Fibroblast of skin of left biceps (primary cell): Measurements from ENCODE around the gene SRCAP.
"Not testable (repeated sequence)": the region's sequence is repeated elsewhere in the genome, so short reads cannot be mapped to it uniquely, and the experiment has no call there.

Experiments
- DNase-seq, 2 experiments: peaks; one replicate each; pipeline ENCODE4 v3.0.0-alpha.2; 2013; ENCODE audit warnings: low read depth in 2 of 2

SRCAP gene

GRCh38 chr16:30698139-30698815 lies 694 bp upstream of the SRCAP start:
- DNase-seq: peak; percentile 93 to 94

DNA sequence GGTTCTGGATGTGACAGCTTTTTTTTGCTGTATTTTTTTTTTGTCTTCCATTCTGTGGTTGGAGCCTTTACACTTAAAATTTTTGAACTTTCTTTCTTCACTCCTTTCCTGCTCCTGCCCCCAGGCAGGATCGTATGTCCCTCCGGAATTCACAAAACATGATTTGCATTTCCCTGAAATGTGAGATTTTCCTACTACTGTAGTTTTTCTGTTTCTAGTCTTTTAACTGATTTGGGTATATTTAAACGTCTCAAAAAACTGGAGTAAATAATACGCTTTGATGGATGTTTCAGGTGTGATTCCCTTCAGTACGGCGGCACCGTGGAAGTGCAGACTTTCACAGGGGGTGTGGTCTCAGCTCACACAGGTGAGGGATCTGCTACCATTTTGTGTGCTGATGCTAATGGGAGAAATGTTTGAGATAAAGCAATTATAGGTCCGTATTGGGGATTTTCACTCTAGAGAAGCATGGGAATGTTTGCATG lies 686 bp downstream of the SRCAP start:
- DNase-seq: no peak

DNA sequence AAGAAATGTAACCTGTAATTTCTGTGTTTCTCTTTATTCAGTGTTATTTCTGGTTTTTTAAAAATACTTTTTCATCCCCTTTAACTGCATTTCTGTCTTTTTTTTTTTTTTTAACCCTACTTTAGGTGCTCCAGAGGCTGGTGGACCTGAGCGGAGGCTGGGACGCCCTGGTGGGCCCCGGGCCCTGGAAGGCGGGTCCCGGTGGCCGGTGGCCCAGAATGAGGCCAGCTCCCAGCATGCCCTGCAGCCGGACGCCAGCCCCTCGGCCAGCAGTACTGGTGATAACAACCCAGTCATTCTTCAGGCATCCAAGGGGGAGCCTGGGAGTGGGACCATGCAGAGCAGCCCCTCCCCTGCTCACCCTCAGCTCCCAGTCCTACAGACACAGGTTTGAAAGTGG lies 1.5 kb downstream of the SRCAP start:
- DNase-seq: no peak

DNA sequence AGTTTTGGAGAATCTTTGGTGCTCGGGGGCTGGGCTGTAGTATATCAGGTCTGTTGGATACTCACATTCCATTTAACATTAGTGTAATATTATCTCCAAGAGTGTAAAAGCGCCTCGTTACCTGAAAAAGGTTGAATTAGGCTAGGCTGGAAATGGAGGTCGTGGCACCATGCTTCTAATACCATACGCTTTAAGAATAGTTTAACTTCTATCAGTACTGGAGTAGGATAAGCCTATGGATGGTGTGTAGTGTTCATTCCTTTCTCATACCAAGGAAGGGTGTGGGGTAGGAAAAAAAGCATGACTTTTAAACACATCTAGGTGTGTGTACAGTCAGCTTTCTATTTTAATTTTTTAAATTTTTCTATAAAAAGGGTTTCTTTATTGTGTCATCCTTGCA lies 2.0 kb downstream of the SRCAP start:
- no peak for DNase-seq

GRCh38 chr16:30703071-30703470 lies 4.1 kb downstream of the SRCAP start:
- DNase-seq: not testable (repeated sequence)

GRCh38 chr16:30703971-30704370 lies 5.0 kb downstream of the SRCAP start:
- DNase-seq: no peak

GRCh38 chr16:30706046-30706445 lies 7.1 kb downstream of the SRCAP start:
- DNase-seq: no peak

GRCh38 chr16:30710971-30711370 lies 12.0 kb downstream of the SRCAP start:
- DNase-seq: no peak

DNA sequence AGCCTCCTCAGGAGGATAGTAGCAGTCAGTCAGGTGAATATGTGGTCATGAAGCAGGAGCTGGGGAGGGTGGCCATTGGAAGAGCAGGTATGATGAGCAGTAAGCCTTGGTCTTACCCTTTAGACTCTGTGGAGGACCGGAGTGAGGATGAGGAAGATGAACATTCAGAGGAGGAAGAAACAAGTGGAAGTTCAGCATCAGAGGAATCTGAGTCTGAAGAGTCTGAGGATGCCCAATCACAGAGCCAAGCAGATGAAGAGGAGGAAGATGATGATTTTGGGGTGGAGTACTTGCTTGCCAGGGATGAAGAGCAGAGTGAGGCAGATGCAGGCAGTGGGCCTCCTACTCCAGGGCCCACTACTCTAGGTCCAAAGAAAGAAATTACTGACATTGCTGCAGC lies 12.7 kb downstream of the SRCAP start:
- DNase-seq: no peak

- DNase-seq: no peak
Observed at GRCh38 chr16:30715750-30716445, 16.9 kb downstream of the SRCAP start.

GRCh38 chr16:30720086-30720485 lies 21.1 kb downstream of the SRCAP start:
- DNase-seq: no peak

DNA sequence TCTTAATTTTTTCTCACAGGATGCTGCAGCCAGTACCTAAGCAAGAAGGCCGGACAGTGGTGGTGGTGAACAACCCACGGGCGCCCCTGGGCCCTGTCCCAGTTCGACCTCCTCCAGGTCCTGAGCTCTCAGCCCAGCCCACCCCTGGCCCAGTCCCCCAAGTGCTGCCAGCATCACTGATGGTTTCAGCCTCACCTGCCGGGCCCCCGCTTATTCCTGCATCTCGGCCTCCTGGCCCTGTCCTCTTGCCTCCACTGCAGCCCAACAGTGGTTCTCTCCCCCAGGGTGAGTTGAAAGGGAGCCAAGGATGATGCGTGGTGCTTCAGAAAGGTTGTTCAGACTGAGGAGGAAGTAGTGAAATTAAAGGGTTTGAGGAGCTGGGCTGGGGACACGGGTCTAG lies 21.7 kb downstream of the SRCAP start:
- no peak for DNase-seq

- no peak for DNase-seq
Observed at GRCh38 chr16:30721167-30721566, 22.2 kb downstream of the SRCAP start.

- peak; percentile 19 to 23 for DNase-seq
Observed at GRCh38 chr16:30721606-30722005, 22.6 kb downstream of the SRCAP start.

DNA sequence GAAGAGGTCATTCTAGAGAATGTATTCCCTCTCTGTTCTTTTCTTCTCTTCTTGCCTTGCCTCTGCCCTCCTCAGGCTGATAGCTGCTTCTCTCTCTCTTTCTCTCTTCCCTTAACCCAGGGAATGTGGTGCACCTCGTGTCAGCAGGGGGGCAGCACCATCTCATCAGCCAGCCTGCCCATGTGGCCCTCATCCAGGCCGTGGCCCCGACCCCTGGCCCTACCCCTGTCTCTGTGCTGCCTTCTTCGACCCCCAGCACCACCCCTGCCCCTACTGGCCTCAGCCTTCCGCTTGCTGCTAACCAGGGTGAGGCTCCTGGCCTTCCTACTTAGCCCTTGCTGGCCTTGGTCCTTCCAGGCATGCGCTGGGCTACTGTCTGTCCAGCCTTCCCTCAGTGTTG lies 23.5 kb downstream of the SRCAP start:
- no peak for DNase-seq

GRCh38 chr16:30722916-30723315 lies 23.9 kb downstream of the SRCAP start:
- DNase-seq: no peak

DNA sequence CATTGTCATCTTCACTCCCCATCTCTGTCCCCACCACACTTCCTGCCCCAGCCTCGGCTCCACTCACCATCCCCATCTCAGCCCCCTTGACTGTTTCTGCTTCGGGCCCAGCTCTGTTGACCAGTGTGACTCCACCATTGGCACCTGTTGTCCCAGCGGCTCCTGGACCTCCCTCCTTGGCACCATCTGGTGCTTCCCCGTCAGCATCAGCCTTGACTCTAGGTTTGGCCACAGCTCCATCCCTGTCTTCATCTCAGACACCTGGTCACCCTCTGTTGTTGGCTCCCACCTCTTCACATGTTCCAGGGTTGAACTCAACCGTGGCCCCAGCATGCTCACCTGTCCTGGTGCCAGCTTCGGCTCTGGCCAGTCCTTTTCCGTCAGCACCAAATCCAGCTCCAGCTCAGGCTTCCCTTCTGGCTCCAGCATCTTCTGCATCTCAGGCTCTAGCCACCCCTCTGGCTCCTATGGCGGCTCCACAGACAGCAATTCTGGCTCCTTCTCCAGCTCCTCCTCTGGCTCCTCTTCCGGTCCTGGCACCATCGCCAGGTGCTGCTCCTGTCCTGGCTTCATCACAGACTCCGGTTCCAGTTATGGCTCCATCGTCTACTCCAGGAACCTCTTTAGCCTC lies 24.9 kb downstream of the SRCAP start:
- DNase-seq: no peak

DNA sequence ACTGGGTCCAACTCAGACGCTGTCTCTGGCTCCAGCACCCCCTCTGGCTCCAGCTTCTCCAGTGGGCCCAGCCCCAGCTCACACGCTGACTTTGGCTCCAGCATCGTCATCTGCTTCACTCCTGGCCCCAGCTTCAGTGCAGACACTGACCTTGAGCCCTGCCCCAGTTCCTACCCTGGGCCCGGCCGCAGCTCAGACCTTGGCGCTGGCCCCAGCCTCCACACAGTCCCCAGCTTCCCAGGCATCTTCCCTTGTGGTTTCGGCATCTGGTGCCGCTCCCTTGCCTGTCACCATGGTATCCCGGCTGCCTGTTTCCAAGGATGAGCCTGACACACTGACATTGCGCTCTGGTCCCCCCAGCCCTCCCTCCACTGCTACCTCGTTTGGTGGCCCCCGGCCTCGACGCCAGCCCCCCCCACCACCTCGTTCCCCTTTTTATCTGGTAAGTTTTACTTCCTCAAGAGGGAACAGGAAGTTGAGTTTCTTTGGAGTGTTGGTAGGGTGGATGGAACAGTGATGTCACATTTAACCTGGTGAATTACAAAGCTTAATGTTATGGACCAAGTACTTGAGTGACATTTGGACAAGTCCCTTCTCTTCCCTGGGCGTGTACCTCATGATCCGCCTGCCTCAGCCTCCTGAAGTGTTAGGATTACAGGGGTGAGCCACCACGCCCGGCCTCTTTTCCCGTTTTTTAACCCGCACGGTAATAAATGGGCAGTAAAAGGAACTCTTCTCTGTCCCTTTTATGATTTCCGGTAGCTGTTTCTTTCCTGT lies 25.9 kb downstream of the SRCAP start:
- DNase-seq: no peak

GRCh38 chr16:30725418-30725792 lies 26.4 kb downstream of the SRCAP start:
- DNase-seq: no peak

GRCh38 chr16:30728321-30728720 lies 29.4 kb downstream of the SRCAP start:
- DNase-seq: no peak

- no peak for DNase-seq
Observed at GRCh38 chr16:30728899-30729672, 30.1 kb downstream of the SRCAP start.
